GM23338 (cell line): ENCODE measurements around the gene ZMYND19. TPM values are rescaled to one million over a fixed set of nuclear protein-coding genes. Genes with fewer than 3 reads are reported as not detected.
A peak's percentile ranks its signal among the peaks of the same experiment; 100 is the strongest.

Experiments
- ATAC-seq: fragments of 200-7000 bp; cut with Tn5 transposase; 3 replicates; pipeline ENCODE4 v1.9.1; 2020
- DNase-seq: peaks from one replicate; pipeline ENCODE4 v3.0.0-alpha.2; 2015; ENCODE audit warnings: low spot score
- H2AFZ ChIP-seq: fragments of 200-600 bp; sonication (generic); 2 replicates; pipeline ENCODE4 v1.8.0; 2016; ENCODE audit warnings: antibody characterized with exemption, mild to moderate bottlenecking, moderate library complexity
- H3F3A ChIP-seq: fragments of 200-600 bp; sonication (generic); replicated peaks from 2 replicates; pipeline ENCODE4 v1.8.0; 2017; ENCODE audit warnings: antibody characterized with exemption, mixed run types, low read depth
- H3K27ac ChIP-seq: fragments of 200-600 bp; sonication (generic); 2 replicates; pipeline ENCODE4 v1.6.1; 2016; ENCODE audit warnings: low read depth
- H3K27me3 ChIP-seq: fragments of 200-600 bp; sonication (generic); 2 replicates; pipeline ENCODE4 v1.8.0; 2016; ENCODE audit warnings: mild to moderate bottlenecking, mixed run types, moderate library complexity; ENCODE audit not compliant: insufficient read depth
- H3K36me3 ChIP-seq: fragments of 200-600 bp; sonication (generic); 2 replicates; pipeline ENCODE4 v1.8.0; 2016; ENCODE audit warnings: mild to moderate bottlenecking; ENCODE audit not compliant: insufficient read depth
- H3K4me1 ChIP-seq: fragments of 200-600 bp; sonication (generic); 2 replicates; pipeline ENCODE4 v1.8.0; 2016; ENCODE audit warnings: mild to moderate bottlenecking, moderate library complexity; ENCODE audit not compliant: insufficient read depth
- H3K4me2 ChIP-seq: fragments of 200-600 bp; sonication (generic); 2 replicates; pipeline ENCODE4 v1.7.1; 2017; ENCODE audit warnings: mixed run types
- H3K4me3 ChIP-seq: fragments of 200-600 bp; sonication (generic); 2 replicates; pipeline ENCODE4 v1.6.1; 2016; ENCODE audit warnings: mixed run types
- H3K79me2 ChIP-seq: fragments of 200-600 bp; sonication (generic); replicated peaks from 2 replicates; pipeline ENCODE4 v1.8.0; 2017; ENCODE audit warnings: mild to moderate bottlenecking; ENCODE audit not compliant: insufficient read depth
- H3K9me2 ChIP-seq: fragments of 200-600 bp; sonication (generic); 2 replicates; pipeline ENCODE4 v1.8.0; 2017; ENCODE audit not compliant: insufficient read depth
- H4K20me1 ChIP-seq: fragments of 200-600 bp; sonication (generic); replicated peaks from 2 replicates; pipeline ENCODE4 v1.8.0; 2017; ENCODE audit warnings: mild to moderate bottlenecking; ENCODE audit not compliant: insufficient read depth
- H3K27ac Mint-ChIP-seq: 2 replicates; pipeline ENCODE4 v1.8.0; 2020; ENCODE audit warnings: inconsistent platforms, mild to moderate bottlenecking, moderate library complexity, mixed read lengths
- H3K27me3 Mint-ChIP-seq: 3 replicates; pipeline ENCODE4 v1.8.0; 2022; ENCODE audit warnings: low read depth, mild to moderate bottlenecking, moderate library complexity, mixed read lengths, inconsistent platforms; ENCODE audit not compliant: insufficient read depth, poor library complexity
- H3K36me3 Mint-ChIP-seq: 3 replicates; pipeline ENCODE4 v1.8.0; 2021; ENCODE audit warnings: low read depth, mild to moderate bottlenecking, inconsistent platforms, moderate library complexity, mixed read lengths
- H3K4me1 Mint-ChIP-seq: 3 replicates; pipeline ENCODE4 v1.8.0; 2020; ENCODE audit warnings: mild to moderate bottlenecking, inconsistent platforms, mixed read lengths
- H3K4me3 Mint-ChIP-seq: 3 replicates; pipeline ENCODE4 v1.8.0; 2021; ENCODE audit warnings: moderate library complexity, mild to moderate bottlenecking, inconsistent platforms, mixed read lengths
- H3K9me3 Mint-ChIP-seq: 3 replicates; pipeline ENCODE4 v1.8.0; 2020; ENCODE audit warnings: moderate library complexity, mild to moderate bottlenecking, inconsistent platforms, mixed read lengths
- CREB1 ChIP-seq: fragments of 250-450 bp; sonication (Bioruptor Pico); IDR thresholded peaks from 2 replicates; pipeline ENCODE4 v1.5.0; 2020; ENCODE audit warnings: low read depth, mild to moderate bottlenecking, moderate library complexity
- ETS1 ChIP-seq: IDR thresholded peaks from 2 replicates; pipeline ENCODE4 v1.6.1; 2016; ENCODE audit warnings: antibody characterized with exemption
- EZH2 ChIP-seq: fragments of 200-600 bp; sonication (generic); IDR thresholded peaks from one replicate; pipeline ENCODE4 v1.8.0; 2017; ENCODE audit warnings: antibody characterized with exemption, mild to moderate bottlenecking, low read depth; ENCODE audit not compliant: unreplicated experiment
- EZH2phosphoT487 ChIP-seq: fragments of 200-600 bp; sonication (generic); IDR thresholded peaks from one replicate; pipeline ENCODE4 v1.8.1; 2018; ENCODE audit warnings: antibody characterized with exemption; ENCODE audit not compliant: unreplicated experiment
- JUNB ChIP-seq: IDR thresholded peaks from one replicate; pipeline ENCODE4 v1.6.1; 2016; ENCODE audit warnings: antibody characterized with exemption; ENCODE audit not compliant: unreplicated experiment
- NANOG ChIP-seq: IDR thresholded peaks from 2 replicates; pipeline ENCODE4 v1.6.1; 2016; ENCODE audit warnings: antibody characterized with exemption, borderline replicate concordance
- POLR2AphosphoS5 ChIP-seq: IDR thresholded peaks from 2 replicates; pipeline ENCODE4 v1.6.1; 2016; ENCODE audit warnings: antibody characterized with exemption, low read depth
- STAT1 ChIP-seq: IDR thresholded peaks from one replicate; pipeline ENCODE4 v1.6.1; 2016; ENCODE audit warnings: antibody characterized with exemption; ENCODE audit not compliant: unreplicated experiment
- ZNF114 ChIP-seq: fragments of 250-450 bp; sonication (Bioruptor Pico); IDR thresholded peaks from 2 replicates; pipeline ENCODE4 v1.5.0; 2020; ENCODE audit warnings: mild to moderate bottlenecking, moderate library complexity
- ZNF331 ChIP-seq: fragments of 250-450 bp; sonication (Bioruptor Pico); IDR thresholded peaks from 2 replicates; pipeline ENCODE4 v1.5.0; 2020; ENCODE audit warnings: low read depth, mild to moderate bottlenecking, moderate library complexity
- ZNF462 ChIP-seq: fragments of 250-450 bp; sonication (Bioruptor Pico); IDR thresholded peaks from 2 replicates; pipeline ENCODE4 v1.5.0; 2020; ENCODE audit warnings: mild to moderate bottlenecking, moderate library complexity
- polyA plus RNA-seq: library from polyadenylated mRNA; unstranded; fragments of >200 nt; fragmentation: Nextera tagmentation; extraction: Ambion mirVana; gene quantifications from 2 replicates; pipeline ENCODE4 v1.2.1, GENCODE V29; 2016
- total RNA-seq: library from RNA; depleted of rRNA; stranded (reverse); fragments of >200 nt; shearing (Covaris generic); gene quantifications from 2 replicates; pipeline ENCODE4 v1.2.3, GENCODE V29; 2014
- TF ChIP-seq, protein P1 (sequence below): IDR thresholded peaks from one replicate; pipeline ENCODE4 v1.6.1; 2018; ENCODE audit warnings: antibody characterized with exemption; ENCODE audit not compliant: unreplicated experiment
- TF ChIP-seq, protein P2 (sequence below), 2 experiments: fragments of 200-600 bp in 1 of 2; sonication (generic) in 1 of 2; conservative IDR thresholded peaks; 2 replicates each; pipeline versions ENCODE4 v1.5.1 to v1.6.1; 2016 to 2017; ENCODE audit warnings: antibody characterized with exemption in 2 of 2, low read depth in 2 of 2, mild to moderate bottlenecking in 2 of 2, moderate library complexity in 1 of 2

Gene ZMYND19
- total and polyA plus RNA-seq, 2 experiments from 2014 or later = 25.8 to 58.5 TPM

DNA sequence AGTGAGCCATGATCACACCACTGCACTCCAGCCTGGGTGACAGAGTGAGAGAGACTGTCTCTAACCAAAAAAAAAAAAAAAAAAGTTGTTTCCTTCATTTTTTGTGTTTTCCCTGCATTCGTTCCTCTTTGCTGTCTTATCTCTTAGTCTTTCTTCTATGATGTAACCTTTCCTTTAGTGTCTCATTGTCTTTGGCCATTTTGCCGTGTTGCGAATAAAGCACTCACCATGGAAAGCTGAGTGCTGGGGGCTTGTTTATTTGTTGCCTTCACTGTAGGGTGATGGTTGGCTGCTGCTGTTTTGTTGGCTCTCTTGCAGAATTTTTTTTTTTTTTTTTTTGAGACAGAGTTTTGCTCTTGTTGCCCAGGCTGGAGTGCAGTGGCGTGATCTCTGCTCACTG is 36.2 kb upstream of the ZMYND19 start:
- no peak overlapping the region; the same call in 1 of the 2 replicates for H3K27ac Mint-ChIP-seq
- peaks cover 100% of the 10 kb centered on the region for H3K79me2 ChIP-seq
- no peaks in the 10 kb centered on the region for H3K9me2 ChIP-seq
- peaks cover 32% of the 10 kb centered on the region for H4K20me1 ChIP-seq
- peaks cover 25% of the 10 kb centered on the region for H3K4me1 Mint-ChIP-seq
- no peak overlapping the region for H3K4me3 Mint-ChIP-seq
- H3K4me2 ChIP-seq = no peak overlapping the region
- H3K27me3 Mint-ChIP-seq = peaks cover 7% of the 10 kb centered on the region
- 0 out of 2 replicates have a peak overlapping the region, but pooled peaks have one; percentile 29 for H3K27ac ChIP-seq
- H3K9me3 Mint-ChIP-seq = no peaks in the 10 kb centered on the region; the same call in 2 of the 3 replicates
- H3K27me3 ChIP-seq = no peaks in the 10 kb centered on the region
- H3K36me3 ChIP-seq = no peaks in the 10 kb centered on the region
- H3K4me1 ChIP-seq = peaks cover 7% of the 10 kb centered on the region
- H3F3A ChIP-seq = peaks cover 12% of the 10 kb centered on the region; the same call in 1 of the 2 replicates
- peaks cover 24% of the 10 kb centered on the region for H3K36me3 Mint-ChIP-seq
- no peak overlapping the region for H2AFZ ChIP-seq
- ATAC-seq (no peak), DNase-seq (no peak)
- H3K4me3 ChIP-seq = no peak overlapping the region
- no peak for TF ChIP-seq JUNB
- no peak for TF ChIP-seq ETS1
- no peak for TF ChIP-seq POLR2AphosphoS5
- TF ChIP-seq ZNF331 (CRISPR knock-in tag) = no peak
- TF ChIP-seq CREB1 (CRISPR knock-in tag) = no peak
- TF ChIP-seq NANOG = no peak
- no peak for TF ChIP-seq ZNF114 (CRISPR knock-in tag)
- TF ChIP-seq EZH2phosphoT487 = no peak
- TF ChIP-seq, protein P1, sequence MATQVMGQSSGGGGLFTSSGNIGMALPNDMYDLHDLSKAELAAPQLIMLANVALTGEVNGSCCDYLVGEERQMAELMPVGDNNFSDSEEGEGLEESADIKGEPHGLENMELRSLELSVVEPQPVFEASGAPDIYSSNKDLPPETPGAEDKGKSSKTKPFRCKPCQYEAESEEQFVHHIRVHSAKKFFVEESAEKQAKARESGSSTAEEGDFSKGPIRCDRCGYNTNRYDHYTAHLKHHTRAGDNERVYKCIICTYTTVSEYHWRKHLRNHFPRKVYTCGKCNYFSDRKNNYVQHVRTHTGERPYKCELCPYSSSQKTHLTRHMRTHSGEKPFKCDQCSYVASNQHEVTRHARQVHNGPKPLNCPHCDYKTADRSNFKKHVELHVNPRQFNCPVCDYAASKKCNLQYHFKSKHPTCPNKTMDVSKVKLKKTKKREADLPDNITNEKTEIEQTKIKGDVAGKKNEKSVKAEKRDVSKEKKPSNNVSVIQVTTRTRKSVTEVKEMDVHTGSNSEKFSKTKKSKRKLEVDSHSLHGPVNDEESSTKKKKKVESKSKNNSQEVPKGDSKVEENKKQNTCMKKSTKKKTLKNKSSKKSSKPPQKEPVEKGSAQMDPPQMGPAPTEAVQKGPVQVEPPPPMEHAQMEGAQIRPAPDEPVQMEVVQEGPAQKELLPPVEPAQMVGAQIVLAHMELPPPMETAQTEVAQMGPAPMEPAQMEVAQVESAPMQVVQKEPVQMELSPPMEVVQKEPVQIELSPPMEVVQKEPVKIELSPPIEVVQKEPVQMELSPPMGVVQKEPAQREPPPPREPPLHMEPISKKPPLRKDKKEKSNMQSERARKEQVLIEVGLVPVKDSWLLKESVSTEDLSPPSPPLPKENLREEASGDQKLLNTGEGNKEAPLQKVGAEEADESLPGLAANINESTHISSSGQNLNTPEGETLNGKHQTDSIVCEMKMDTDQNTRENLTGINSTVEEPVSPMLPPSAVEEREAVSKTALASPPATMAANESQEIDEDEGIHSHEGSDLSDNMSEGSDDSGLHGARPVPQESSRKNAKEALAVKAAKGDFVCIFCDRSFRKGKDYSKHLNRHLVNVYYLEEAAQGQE = no peak
- TF ChIP-seq ZNF462 (CRISPR knock-in tag) = no peak
- TF ChIP-seq, protein P2, sequence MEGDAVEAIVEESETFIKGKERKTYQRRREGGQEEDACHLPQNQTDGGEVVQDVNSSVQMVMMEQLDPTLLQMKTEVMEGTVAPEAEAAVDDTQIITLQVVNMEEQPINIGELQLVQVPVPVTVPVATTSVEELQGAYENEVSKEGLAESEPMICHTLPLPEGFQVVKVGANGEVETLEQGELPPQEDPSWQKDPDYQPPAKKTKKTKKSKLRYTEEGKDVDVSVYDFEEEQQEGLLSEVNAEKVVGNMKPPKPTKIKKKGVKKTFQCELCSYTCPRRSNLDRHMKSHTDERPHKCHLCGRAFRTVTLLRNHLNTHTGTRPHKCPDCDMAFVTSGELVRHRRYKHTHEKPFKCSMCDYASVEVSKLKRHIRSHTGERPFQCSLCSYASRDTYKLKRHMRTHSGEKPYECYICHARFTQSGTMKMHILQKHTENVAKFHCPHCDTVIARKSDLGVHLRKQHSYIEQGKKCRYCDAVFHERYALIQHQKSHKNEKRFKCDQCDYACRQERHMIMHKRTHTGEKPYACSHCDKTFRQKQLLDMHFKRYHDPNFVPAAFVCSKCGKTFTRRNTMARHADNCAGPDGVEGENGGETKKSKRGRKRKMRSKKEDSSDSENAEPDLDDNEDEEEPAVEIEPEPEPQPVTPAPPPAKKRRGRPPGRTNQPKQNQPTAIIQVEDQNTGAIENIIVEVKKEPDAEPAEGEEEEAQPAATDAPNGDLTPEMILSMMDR (conservative IDR thresholded peaks at IDR 0.05; ENCODE audit: low read depth in 2 of 2) = no peak
- TF ChIP-seq EZH2 = no peak
- TF ChIP-seq STAT1 = no peak
